Measurements from ENCODE around the gene MAP3K20.
"Not testable (repeated sequence)": the region's sequence is repeated elsewhere in the genome, so short reads cannot be mapped to it uniquely, and the experiment has no call there.

MAP3K20 gene

GRCh38 chr2:173258701-173259100, 183.1 kb downstream of the MAP3K20 start:
- H3K9me3 Mint-ChIP-seq = no peaks in the 10 kb centered on the region
- H3K27ac Mint-ChIP-seq = no peak overlapping the region
- no peak for DNase-seq
- no peak for TF ChIP-seq CTCF (IDR thresholded peaks at IDR 0.05)
- peaks cover 33% of the 10 kb centered on the region for H3K36me3 Mint-ChIP-seq (ENCODE audit: low read depth)
- peaks cover 10% of the 10 kb centered on the region for H3K4me1 Mint-ChIP-seq
- H3K27me3 Mint-ChIP-seq (ENCODE audit: low read depth, poor library complexity) = no peaks in the 10 kb centered on the region
- H3K4me3 Mint-ChIP-seq = no peak overlapping the region

GRCh38 chr2:173262356-173262755, 186.7 kb downstream of the MAP3K20 start:
- DNase-seq; H3K4me3 Mint-ChIP-seq; H3K27ac Mint-ChIP-seq; H3K9me3 Mint-ChIP-seq; H3K27me3 Mint-ChIP-seq (ENCODE audit: low read depth, poor library complexity): not testable (repeated sequence)
- H3K4me1 Mint-ChIP-seq = peaks cover 20% of the 10 kb centered on the region
- H3K36me3 Mint-ChIP-seq (ENCODE audit: low read depth) = peaks cover 52% of the 10 kb centered on the region

- peaks cover 20% of the 10 kb centered on the region for H3K4me1 Mint-ChIP-seq
- H3K9me3 Mint-ChIP-seq = no peaks in the 10 kb centered on the region
- peaks cover 53% of the 10 kb centered on the region for H3K36me3 Mint-ChIP-seq (ENCODE audit: low read depth)
- peak overlapping the region; percentile 3 for H3K4me3 Mint-ChIP-seq
- no peaks in the 10 kb centered on the region for H3K27me3 Mint-ChIP-seq (ENCODE audit: low read depth, poor library complexity)
- TF ChIP-seq CTCF (IDR thresholded peaks at IDR 0.05) = no peak
- peak overlapping the region; percentile 59 for H3K27ac Mint-ChIP-seq
- DNase-seq = no peak
Measured at GRCh38 chr2:173264151-173264550, 188.5 kb downstream of the MAP3K20 start.

- H3K4me3 Mint-ChIP-seq = peak overlapping the region; percentile 3
- peaks cover 47% of the 10 kb centered on the region for H3K36me3 Mint-ChIP-seq (ENCODE audit: low read depth)
- no peak for TF ChIP-seq CTCF (IDR thresholded peaks at IDR 0.05)
- no peaks in the 10 kb centered on the region for H3K27me3 Mint-ChIP-seq (ENCODE audit: low read depth, poor library complexity)
- peak overlapping the region; percentile 59 for H3K27ac Mint-ChIP-seq
- peaks cover 20% of the 10 kb centered on the region for H3K4me1 Mint-ChIP-seq
- H3K9me3 Mint-ChIP-seq = no peaks in the 10 kb centered on the region
- DNase-seq = no peak
Measured at GRCh38 chr2:173264603-173265366, 189.1 kb downstream of the MAP3K20 start.

- Mint-ChIP-seq H3K36me3 (ENCODE audit: low read depth) (peaks cover 17% of the 10 kb centered on the region), H3K27me3 (ENCODE audit: low read depth, poor library complexity) (peaks cover 2% of the 10 kb centered on the region), H3K27ac (no peak overlapping the region), H3K4me1 (no peaks in the 10 kb centered on the region), H3K4me3 (no peak overlapping the region), H3K9me3 (peaks cover 3% of the 10 kb centered on the region)
- no peak for DNase-seq
- TF ChIP-seq CTCF (IDR thresholded peaks at IDR 0.05) = no peak
Measured at GRCh38 chr2:173271135-173271534, 195.5 kb downstream of the MAP3K20 start.

- TF ChIP-seq CTCF (IDR thresholded peaks at IDR 0.05) = no peak
- Mint-ChIP-seq H3K4me3 (no peak overlapping the region), H3K4me1 (no peaks in the 10 kb centered on the region), H3K9me3 (peaks cover 3% of the 10 kb centered on the region), H3K36me3 (ENCODE audit: low read depth) (peaks cover 13% of the 10 kb centered on the region), H3K27ac (no peak overlapping the region), H3K27me3 (ENCODE audit: low read depth, poor library complexity) (peaks cover 2% of the 10 kb centered on the region)
- no peak for DNase-seq
Measured at GRCh38 chr2:173271825-173272224, 196.2 kb downstream of the MAP3K20 start.
